Measurements from ENCODE around the gene TMPRSS13.

DNA sequence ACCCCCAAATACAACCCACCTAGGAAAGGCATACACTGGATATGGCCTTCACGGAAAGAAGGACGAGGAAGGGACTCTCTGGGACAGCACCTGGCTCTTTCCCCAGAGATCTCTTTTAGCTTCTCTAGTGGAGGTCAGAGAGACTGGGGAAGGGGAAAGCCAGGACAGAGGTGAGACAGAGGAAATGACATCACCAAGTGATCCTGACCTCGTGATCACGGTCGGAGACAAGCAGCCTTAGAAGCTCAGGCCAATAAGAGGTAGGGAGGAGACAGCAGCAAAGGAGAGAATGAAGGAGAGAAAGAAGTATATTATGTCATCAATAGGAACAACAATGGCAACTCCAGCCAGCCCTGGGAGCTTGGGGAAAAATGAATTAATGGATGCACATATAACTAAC lies 15.4 kb upstream of the TMPRSS13 start:
- TF ChIP-seq HDAC2 (IDR thresholded peaks at IDR 0.05): no peak
- TF ChIP-seq CTCF (IDR thresholded peaks at IDR 0.05): no peak
- TF ChIP-seq ZNF302 (CRISPR knock-in tag; IDR thresholded peaks at IDR 0.05): no peak

Data from A549 (cell line).